Retinal pigment epithelial cell (primary cell): ENCODE measurements around the gene HSPBP1.

Source experiments
- DNase-seq: peaks from one replicate; pipeline ENCODE4 v3.0.0-alpha.2; 2010; ENCODE audit warnings: low read depth
- H3K4me3 ChIP-seq: 2 replicates; pipeline ENCODE4 v1.5.1; 2011; ENCODE audit warnings: mild to moderate bottlenecking, low read length, control low read depth, moderate library complexity
- TF ChIP-seq, protein P1 (sequence below): conservative IDR thresholded peaks from 2 replicates; pipeline ENCODE4 v1.5.1; 2011; ENCODE audit warnings: low read depth, low read length, control low read depth, inconsistent platforms

HSPBP1 gene

DNA sequence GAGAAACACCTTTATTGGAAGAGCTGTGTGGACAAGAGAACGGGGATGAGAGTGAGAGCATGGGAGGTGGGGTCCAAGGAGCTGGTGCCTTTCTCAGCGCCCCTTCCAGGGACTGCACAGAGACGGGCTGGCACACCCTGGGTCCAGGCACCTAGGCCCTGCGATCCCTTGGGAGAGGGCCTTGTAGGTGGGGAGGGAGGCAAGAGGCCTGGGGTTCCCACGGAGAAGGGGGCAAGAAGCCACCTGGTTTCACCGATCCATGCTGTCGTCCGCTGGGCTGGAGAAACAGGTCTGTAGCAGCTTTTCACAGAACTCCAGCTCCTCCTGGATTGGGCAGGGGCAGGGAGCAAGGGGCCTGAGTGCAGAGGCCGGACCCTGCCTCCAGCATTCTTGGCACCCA is 17.6 kb downstream of the HSPBP1 start:
- TF ChIP-seq, protein P1, sequence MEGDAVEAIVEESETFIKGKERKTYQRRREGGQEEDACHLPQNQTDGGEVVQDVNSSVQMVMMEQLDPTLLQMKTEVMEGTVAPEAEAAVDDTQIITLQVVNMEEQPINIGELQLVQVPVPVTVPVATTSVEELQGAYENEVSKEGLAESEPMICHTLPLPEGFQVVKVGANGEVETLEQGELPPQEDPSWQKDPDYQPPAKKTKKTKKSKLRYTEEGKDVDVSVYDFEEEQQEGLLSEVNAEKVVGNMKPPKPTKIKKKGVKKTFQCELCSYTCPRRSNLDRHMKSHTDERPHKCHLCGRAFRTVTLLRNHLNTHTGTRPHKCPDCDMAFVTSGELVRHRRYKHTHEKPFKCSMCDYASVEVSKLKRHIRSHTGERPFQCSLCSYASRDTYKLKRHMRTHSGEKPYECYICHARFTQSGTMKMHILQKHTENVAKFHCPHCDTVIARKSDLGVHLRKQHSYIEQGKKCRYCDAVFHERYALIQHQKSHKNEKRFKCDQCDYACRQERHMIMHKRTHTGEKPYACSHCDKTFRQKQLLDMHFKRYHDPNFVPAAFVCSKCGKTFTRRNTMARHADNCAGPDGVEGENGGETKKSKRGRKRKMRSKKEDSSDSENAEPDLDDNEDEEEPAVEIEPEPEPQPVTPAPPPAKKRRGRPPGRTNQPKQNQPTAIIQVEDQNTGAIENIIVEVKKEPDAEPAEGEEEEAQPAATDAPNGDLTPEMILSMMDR = no peak
- H3K4me3 ChIP-seq = no peak overlapping the region

DNA sequence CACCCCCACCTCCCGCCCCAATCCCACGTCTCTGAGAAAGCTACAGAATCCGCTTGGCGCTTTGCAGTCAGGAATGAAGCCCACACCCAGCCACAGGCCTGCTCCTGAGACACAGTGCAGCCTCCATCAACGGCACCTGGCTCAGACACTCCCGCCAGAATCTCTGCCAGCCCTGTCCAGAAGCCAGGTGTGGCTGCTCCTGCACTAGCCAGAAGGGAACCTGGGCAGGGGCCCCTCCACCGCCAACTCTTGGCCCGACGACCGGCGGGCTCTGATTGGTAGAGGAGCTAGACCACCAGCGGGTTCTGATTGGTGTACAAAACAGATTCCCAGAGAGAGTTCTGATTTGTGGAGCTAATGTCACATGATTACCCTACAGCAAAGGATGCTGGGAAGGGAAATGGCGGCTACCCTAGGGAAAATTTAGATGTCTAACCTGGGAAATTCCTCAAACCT is 18.2 kb downstream of the HSPBP1 start:
- no peak overlapping the region for H3K4me3 ChIP-seq
- no peak for DNase-seq
- TF ChIP-seq, protein P1 = no peak

More for the DNA sequence above, 17.6 kb downstream of the HSPBP1 start:
- DNase-seq = no peak

DNA sequence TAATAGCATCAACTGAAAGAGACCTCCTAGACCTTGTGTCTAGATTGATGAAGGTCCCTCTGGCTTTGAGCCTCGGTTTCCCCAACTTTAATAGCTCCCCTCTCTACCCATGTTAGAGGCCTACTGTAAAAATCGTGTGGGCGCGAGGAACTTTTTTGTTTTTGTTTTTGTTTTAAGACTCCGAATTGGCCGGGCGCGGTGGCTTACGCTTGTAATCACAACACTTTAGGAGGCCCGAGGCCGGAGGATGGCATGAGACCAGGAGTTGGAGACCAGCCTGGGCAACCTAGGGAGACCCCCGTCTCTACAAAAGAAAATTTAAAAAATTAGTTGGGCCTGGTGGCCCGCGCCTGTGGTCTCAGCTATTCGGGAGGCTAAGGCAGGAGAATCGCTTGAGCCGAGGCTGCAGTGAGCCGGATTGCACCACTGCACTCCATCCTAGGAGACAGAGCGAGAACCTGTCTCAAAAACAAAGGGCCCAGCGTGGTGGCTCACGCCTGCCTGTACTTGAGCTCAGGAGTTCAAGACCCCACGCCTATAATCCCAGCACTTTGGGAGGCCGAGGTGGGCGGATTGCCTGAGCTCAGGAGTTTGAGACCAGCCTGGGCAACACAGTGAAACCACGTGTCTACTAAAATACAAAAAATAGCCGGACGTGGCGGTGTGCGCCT is 20.2 kb downstream of the HSPBP1 start:
- TF ChIP-seq, protein P1 = no peak
- no peak for DNase-seq
- H3K4me3 ChIP-seq = peak overlapping the region; percentile 49

DNA sequence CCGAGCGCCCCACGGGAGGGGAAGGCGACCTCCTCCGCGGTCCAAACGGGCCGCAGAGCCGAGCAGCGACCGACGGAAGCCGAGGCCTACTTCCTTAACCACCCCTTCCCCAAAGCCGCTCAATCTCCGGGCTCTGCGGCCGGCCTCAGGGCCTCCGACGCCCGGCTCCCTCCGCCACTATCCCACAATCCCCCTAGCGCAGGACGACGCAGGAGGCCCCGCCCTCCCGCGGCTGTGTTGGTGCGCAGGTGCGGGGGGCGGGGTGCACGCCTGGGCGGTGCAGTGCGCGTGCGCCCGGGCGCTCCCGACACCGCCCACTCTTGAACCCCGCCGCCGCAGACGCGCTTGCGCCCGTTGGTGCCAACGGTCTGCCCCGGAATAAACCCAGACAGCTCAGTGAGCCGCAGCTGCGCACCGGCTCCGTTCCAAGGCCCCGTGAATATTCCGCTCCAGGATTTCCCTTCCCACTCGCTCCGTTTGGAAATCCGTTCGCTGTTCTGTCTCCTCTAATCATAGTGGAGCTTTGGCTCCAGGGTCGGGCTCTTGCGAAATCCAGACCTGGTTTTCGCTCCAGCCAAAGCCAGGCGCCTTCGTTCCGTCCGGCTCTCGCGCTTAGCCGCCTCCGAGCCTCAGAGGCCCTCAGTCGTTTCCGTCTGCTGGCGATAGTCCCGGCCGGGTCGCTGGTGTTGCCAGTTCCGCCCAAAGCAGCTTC is 20.9 kb downstream of the HSPBP1 start, which contains the start of gene PPP6R1:
PPP6R1 (minus strand) TSS at position 190 of the 712 bp plus-strand sequence. CDS start 11,914 bp downstream, outside the sequence.
- peak; percentile 99 for DNase-seq
- TF ChIP-seq, protein P1 = no peak
- H3K4me3 ChIP-seq = peak within 1 kb of the TSS; percentile 85

DNA sequence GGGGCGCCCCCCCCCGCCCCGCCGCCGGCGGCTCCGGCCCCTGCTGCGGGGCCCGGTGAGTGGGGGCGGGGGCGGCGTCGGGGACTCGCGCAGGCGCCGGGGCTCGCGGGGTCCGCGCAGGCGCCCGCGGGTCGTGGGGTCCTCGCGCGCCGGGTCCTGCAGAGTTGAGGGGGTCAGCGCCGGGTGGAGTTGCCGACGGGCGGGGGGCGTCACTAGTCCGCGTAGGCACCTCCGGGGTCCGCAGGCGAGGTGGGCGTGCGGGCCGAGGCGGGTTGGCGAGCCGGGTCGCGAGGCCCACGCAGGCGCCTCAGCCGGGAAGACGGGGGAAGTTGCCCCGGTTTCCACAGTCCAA is 21.5 kb downstream of the HSPBP1 start:
- TF ChIP-seq, protein P1 = no peak
- peak overlapping the region; percentile 85 for H3K4me3 ChIP-seq
- no peak for DNase-seq

DNA sequence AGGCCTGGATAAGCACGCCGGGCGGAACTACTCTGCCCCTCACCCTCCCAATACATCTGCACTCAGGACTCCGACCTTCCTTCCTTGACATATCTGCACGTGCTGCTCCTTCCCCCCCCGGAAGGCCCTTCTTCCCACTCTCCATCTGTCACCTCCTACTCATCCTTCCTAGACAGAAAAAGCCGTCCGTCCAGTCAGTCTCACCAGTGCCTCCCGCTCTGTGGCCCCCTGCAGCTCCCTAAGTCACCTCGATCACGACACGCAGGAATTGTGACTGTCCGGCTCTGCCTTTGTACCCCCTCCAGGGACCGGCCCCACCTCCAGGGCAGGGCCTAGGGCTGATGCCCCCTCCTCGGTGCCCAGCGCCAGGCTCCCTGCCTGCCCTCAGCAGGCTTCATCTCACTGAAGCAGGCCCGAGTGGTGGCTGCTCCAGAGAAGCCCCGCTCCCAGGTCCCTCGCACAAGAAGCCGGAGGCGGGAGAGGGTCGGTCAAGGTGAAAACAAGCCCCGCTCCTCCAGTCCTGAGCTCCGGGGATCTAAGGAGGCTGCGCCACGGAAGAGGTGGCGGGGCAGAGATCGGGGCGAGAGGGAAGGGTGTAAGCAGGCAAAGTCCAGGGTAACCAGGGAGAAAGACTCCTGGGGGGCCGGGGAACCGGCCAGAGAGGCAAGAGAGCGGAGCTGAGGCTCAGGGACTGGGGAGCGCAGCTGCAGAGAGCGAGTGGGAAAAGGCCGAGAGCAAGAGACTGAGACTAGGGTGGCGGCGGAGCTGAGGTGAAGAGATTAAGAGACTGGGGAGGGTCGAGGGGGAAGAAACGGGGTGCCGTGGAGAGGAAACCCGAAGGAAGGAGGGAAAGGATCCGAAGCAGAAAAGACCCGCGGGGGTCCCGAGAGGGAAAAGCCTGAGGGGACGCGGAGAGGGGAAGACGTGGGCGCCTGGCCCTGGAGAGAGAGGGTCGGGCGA is 22.2 kb downstream of the HSPBP1 start:
- TF ChIP-seq, protein P1 = no peak
- DNase-seq = no peak
- H3K4me3 ChIP-seq = peak overlapping the region; percentile 85
